GM18499 (cell line): ENCODE results near the gene CHRND.

Source experiments
- ATAC-seq: cut with Tn5 transposase; IDR thresholded peaks from one replicate; pipeline ENCODE4 v1.9.1; 2021; ENCODE audit warnings: moderate number of reproducible peaks; ENCODE audit not compliant: insufficient read depth, unreplicated experiment

CHRND gene

DNA sequence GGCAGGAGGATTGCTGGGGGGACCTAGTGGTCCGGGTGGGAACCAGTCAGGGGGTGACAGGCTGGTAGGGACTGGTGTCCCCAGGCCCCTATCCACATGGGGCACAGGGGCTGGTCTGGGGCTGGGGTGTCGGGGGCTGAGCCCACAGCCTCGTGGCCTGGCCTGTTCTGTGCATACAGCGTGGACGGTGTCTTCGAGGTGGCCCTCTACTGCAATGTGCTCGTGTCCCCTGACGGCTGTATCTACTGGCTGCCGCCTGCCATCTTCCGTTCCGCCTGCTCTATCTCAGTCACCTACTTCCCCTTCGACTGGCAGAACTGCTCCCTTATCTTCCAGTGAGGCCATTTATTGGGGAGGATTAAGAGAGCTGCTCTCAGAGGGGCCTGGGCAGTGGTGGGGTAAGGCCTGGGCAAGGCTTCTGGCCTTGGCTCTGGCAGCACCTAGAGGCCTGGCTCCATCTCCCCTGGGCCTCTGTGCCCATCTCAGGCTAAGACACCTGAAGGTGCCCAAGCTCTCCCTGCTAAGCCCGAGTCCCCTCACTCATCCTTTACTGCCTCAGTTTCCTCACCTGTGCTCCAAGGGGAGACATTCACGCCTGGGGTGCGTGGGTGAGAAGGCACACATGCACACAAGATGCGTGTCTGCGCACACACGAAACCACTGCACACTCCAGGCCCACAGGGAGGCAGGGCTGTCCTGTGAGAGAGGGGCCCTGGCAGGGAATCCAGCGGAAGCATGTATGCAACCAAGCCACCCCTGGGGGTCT, 15.4 kb downstream of the CHRND start:
- no peak for ATAC-seq

DNA sequence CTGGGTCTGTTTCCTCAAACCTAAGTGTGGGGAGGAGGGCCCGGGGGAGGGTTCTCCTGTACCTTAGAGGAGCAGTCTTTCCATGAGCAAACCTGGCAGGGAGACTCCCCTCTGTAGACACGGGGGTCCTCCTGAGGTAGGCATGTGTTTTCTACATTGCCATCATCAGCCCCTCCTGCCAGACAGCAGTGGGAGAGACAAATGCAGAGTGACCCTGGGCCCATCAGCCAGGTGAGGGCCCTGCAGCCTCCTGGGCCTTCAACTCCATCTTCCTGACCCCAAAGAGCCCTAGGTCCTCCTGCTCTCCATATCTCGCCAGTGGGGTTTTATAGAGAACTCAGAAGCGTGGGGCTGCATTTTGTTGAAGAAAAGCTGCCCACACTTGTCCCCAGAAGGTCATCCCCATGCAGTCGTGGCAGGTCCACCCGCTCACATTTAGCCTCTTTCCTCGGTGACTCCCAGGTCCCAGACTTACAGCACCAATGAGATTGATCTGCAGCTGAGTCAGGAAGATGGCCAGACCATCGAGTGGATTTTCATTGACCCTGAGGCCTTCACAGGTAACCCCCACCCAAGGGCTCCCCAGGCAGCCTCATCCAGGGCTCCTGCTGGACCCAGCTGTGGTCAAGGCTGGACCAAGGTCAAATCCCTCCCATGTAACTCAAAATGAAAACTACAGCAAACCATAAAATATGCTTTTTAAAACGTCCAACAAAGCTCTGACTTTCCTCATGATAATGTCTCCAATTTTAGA, 16.2 kb downstream of the CHRND start:
- no peak for ATAC-seq

DNA sequence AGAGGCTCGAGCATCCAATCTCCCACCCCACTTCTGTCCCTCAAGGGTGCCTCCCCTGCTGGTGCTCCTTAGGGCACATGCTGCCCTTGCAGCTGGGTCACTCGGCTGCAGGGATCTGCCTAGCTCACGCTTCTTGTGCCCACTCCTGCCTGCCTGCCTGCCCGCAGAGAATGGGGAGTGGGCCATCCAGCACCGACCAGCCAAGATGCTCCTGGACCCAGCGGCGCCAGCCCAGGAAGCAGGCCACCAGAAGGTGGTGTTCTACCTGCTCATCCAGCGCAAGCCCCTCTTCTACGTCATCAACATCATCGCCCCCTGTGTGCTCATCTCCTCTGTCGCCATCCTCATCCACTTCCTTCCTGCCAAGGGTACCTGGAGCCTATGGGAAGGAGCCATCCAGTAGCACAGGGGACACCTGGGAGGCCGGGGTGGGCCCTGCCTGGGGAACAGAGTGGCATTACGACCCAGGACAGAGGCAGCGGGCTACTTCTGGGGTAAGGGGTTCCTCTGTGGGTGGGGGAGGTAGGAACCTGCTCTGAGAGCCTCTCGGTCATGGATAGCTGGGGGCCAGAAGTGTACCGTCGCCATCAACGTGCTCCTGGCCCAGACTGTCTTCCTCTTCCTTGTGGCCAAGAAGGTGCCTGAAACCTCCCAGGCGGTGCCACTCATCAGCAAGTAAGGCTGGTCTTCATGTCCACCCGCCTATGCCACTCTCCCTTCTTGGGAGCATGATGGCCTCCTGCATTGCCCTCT, 16.9 kb downstream of the CHRND start:
- ATAC-seq = no peak

DNA sequence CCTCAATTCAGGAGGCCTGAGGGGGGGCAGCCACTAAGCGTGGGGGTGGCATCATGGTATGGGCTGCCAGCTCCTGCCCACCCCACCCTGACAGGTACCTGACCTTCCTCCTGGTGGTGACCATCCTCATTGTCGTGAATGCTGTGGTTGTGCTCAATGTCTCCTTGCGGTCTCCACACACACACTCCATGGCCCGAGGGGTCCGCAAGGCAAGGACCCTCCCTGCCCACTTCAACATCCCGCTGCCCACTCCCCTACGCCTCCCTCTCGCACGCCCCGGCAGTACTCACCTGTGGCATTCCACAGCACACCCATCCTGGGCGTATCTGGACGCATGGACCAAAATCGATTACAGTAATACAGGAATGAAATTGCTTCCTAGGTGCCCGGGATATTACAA, 17.5 kb downstream of the CHRND start:
- ATAC-seq = no peak

DNA sequence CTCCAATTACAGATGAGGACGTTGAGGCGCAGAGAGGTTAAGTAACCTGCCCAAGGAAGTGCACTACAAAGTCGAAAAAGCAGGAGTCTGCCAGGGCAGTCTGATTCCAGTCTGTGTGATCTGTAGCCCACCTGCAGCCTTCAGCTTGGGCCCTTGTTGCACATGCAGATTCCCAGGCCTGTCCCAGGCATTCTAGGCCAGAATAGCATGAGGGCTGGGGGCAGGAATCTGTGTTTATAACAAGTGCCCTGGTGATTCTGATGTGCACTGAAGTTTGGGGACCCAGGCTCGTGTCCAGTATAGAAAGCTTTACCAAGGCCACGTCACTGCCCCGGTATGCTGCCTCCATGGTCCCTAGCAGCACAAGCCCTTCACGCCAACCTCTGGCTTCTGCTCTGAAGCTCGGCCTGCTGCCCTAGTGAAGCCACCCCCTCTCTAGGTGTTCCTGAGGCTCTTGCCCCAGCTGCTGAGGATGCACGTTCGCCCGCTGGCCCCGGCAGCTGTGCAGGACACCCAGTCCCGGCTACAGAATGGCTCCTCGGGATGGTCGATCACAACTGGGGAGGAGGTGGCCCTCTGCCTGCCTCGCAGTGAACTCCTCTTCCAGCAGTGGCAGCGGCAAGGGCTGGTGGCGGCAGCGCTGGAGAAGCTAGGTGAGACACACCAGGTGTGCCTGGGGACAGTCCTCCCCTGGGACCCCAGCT, 18.1 kb downstream of the CHRND start:
- ATAC-seq = no peak

DNA sequence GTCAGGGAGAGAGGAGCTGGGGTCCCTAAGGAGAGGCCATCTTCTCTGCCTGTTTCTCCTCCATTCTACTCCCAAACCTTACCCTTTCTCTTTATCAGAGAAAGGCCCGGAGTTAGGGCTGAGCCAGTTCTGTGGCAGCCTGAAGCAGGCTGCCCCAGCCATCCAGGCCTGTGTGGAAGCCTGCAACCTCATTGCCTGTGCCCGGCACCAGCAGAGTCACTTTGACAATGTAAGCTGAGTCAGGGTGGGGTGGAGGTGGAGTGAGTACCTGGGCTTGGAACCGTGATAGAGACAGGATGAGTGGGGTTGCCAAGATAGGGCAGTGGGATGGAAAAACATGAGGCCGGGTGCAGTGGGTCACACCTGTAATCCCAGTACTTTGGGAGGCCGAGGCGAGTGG, 18.7 kb downstream of the CHRND start:
- no peak for ATAC-seq

DNA sequence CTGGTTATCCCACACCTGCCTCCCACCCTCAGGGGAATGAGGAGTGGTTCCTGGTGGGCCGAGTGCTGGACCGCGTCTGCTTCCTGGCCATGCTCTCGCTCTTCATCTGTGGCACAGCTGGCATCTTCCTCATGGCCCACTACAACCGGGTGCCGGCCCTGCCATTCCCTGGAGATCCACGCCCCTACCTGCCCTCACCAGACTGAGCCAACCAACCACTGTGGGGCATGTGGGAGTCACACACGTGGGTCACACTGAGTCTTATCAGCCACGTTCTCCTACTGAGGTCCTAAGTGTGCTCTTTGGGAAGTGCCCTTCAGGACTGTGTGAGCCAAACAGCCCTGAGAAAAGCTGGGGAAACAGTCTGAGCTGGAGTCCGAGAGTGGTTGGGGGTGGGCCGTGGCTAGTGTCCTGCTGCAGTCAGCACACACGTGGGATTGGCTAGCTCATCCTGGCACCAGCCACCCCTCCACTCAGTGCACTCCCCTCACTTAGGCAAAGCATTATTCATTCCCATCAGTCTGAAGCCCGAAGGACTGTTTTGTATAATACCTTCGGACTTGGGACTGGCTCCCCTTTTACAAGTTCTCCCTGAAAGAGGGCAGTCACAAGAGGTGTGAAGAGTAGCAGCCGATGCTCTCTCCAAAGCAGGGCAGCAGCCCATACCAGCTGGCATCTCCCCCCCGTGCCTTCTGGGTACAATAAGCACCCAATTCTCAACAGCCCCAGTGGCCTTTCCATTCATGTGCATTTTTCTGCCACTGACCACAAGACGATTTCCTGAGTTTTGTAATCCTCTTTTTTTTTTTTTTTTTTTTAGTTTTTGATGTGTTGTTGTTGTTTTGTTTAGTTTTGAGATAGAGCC, 19.8 kb downstream of the CHRND start:
- ATAC-seq = no peak

DNA sequence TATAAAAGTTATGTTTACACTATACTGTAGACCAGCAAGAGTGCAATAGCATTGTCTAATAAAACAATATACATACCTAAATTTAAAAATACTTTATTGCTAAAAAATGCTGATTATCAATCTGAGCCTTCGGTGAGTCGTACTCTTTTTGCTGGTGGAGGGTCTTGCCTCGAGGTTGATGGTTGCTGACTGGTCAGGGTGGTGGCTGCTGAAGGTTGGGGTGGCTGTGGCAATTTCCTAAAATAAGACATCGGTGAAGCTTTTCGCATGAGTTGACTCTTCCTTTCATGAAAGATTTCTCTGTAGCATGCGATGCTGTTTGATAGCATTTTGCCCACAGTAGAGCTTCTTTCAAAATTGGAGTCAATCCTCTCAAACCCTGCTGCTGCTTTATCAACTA, 22.0 kb downstream of the CHRND start:
- ATAC-seq = no peak

DNA sequence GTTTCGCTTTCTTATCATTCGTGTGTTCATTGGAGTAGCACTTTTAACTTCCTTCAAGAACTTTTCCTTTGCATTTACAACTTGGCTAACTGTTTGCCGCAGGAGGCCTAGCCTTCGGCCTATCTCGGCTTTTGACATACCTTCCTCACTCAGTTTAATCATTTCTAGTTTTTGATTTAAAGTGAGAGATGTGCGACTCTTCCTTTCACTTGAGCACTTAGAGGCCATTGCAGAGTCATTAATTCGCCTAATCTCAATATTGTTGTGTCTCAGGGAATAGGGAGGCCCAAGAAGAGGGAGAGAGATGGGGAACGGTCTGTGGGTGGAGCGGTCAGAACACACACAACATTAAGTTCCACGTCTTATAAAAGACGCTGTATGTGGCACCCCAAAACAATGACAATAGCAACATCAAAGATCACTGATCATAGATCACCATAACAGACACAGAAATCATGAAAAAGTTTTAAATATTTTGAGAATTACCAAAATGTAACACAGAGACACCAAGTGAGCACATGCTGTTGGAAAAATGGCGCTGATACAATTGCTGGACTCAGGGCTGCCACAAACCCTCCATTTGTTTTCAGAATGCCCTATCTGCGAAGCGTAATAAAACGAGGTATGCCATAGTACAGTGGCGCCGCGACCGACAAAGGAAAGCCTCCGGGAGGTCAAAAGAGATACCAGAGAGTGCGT, 23.8 kb downstream of the CHRND start:
- ATAC-seq = no peak

DNA sequence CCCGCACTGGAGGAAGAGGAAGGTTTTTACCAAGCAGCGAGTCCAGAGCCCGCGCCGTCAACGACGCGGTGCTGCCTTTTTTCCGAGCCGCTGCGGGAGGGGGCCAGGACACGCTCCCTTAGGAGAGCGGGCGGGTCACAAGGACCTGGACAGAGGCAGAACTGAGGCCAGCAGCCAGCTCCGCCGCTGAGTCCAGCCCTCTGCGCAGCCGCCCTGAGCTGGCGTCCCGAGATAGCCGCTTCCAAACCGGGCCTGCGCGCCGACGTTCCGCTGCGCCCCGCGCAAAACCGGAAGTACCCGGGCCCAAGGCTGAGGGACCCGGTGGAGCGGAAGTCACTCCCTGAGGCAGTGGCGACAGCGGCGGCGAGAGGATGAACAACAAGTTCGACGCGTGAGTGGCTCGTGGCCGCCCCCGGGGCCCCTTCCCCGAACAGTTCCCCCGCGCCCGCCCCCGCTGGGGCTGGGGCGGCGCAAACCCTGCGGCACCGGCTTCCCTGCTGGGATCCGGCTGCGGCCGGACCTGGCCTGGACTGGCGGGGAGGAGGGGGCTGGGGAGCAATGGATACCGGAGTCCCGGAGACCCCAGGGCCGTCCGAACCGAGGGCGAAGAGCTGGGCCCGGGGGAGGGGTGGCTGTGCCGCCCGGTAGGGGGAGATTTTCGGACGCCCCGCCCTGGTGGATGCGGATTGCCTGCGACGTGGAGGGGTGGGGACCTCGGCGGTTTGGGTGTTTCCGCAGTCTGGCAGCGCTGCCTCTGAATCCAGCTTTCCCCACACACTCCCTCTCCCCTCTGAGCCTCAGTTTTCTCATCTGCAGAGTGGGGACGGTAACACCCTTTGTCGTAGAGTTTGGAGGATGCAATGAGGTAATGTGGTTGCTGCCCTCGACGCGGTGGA, 24.6 kb downstream of the CHRND start, which contains the start of the genes EIF4E2 and TIGD1:
Gene EIF4E2 (plus strand): TSS at position 336 of the 896 bp plus-strand sequence. CDS start 36 bp downstream, at position 372.
Gene TIGD1 (minus strand): TSS at position 204 of the 896 bp plus-strand sequence. CDS start 675 bp downstream, outside the sequence.
- ATAC-seq = peak; percentile 68

DNA sequence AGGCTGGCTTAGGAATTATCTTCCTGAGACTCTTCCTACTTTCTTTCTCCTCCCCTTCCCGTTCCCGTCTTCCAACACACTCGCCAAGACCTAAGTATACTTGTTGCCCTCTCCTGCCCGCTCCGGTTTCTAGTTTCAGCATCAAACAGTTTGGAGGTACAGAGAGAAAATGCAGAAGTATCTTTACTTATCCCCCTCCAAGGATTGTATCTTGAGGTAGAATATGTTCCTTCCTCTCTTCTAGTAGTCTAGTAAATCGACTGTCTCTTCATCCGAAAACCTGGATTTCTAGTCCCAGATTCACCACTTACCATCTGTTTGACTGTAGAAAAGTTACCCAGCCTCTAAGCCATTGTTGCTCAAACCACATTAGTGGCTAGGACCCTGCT, 25.3 kb downstream of the CHRND start:
- no peak for ATAC-seq

DNA sequence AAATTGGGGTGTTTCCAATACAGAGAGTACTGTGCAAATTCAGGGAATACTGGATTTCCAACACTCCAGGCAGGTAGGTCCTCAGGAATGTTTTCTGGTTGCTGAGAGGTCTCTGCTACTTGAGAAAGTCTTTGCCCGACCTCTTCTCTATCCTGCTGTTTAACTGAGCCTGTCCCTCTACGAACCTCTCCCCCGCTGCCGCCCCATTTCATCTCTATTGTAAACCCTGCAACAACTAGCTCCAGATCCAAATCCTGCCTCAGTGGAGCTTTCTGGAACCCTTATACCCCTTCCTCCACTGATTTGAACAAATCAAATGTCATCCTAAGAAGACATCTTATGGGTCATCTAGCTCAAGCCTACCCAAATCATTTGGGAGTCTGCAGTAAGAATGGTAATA, 25.8 kb downstream of the CHRND start:
- ATAC-seq = no peak

DNA sequence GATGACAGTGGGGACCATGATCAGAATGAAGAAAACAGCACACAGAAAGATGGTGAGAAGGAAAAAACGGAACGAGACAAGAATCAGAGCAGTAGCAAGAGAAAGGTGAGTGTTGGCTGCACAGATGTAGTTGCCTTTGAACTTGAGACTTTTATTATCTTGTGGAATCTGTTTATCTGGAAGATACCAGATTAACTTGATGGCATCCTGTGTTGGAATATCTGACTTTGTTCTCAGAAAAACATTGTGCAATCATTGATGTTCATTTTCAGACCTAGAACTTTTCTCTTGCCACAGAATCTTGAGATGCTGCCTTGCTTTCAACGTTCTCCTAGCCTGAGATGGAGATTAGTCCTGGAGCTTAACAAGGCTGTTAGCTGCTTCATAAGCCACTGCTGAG, 30.5 kb downstream of the CHRND start:
- no peak for ATAC-seq

DNA sequence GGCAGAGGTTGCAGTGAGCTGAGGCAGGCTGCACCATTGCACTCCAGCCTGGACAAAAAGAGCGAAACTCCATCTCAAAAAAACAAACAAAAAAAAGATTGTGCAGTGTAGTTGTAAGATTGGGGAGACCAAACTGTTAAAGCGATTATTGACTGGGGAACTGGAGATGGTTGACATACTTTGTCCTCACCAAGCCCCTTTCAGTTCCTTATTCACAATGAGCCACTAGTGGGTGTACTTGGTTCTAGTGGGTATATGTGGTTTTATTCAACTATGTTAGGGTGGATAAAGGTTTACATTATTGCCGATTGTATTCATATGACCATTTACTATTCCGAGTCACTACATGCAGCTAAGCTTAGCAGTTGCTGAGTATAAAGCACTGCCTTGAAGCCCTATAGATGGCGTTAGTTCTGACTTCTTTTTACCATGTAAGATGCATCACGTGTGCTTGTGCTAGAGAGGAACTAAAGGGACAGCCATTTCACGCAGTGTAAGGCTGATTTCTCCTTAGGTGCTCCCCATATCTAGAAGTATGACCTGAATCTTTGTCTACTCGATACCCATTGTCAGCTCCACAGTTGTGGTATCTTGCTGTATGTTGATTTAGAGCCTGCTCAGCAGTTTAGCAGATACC, 36.7 kb downstream of the CHRND start:
- ATAC-seq = no peak

DNA sequence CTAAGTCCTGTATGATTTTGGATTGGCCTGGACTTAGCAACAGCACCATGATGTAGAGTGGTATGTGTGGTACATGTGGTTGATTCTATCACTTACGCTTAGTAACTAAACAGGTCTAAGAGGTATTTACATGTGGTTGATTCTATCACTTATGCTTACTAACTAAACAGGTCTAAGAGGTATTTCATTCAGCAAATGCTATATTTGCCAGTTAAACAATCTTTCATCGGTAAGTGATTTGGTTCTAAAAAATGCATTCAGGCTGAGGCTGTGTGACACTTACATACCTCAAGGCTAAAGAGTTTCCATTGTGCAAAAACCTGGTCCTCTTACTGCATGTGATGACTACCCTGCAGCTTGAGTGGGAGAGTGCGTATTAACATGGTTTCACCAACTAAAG, 37.6 kb downstream of the CHRND start:
- no peak for ATAC-seq

DNA sequence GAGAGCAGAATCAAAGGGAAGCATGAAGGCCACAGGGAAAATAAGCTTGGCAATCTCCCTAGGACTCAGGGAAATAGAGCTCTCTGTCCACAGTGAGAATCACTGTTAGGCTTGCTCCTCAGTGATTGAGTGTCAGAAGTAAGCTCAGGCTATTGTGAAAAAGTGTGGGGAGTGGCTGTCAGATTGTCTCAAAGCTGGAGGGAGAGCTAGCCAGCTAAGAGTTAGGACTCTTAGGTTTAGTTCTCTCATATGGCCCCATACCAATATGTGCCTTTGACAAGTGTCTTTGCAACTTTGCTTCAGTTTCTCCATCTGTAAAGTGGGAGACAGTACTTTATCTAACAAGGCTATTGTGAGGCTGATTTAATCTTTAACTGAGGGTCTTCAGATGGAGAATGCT, 41.8 kb downstream of the CHRND start:
- ATAC-seq = no peak

DNA sequence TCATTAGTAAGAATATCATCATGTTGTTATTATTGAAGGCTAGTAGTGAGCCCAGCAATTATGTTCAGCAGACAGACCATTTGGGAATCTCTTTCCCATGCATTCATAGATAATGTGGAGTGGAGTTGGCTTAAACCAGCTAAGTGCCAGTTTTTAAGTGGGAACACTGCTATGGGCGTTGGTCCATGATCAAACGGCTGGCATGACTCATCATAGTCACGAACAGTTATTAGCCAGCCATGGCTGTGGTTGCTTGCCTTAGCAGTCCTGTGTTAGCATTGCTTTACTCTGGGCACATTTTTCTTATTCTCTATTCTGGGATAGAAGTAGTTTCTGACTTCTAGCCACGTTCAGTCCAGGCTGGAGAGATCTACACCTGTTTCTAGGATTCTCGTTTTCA, 42.2 kb downstream of the CHRND start:
- no peak for ATAC-seq
